K562 (cell line): Measurements from ENCODE around the gene ITSN1. TPM values are rescaled to one million over a fixed set of nuclear protein-coding genes. Genes with fewer than 3 reads are reported as not detected.

Experiments used
- CTBP1 ChIP-seq: fragments of 450-650 bp; IDR thresholded peaks from 2 replicates; pipeline ENCODE4 v1.6.1; 2016; ENCODE audit warnings: borderline replicate concordance
- DPF2 ChIP-seq: fragments of 450-650 bp; IDR thresholded peaks from 2 replicates; pipeline ENCODE4 v1.6.1; 2016
- E2F3 ChIP-seq: fragments of 250-450 bp; sonication (Bioruptor Pico); IDR thresholded peaks from 2 replicates; pipeline ENCODE4 v1.4.0; 2020; ENCODE audit warnings: mild to moderate bottlenecking
- HMGN3 ChIP-seq: IDR thresholded peaks from 2 replicates; pipeline ENCODE4 v1.6.1; 2011; ENCODE audit warnings: borderline replicate concordance, low read depth, mild to moderate bottlenecking, mixed read lengths, low read length; ENCODE audit not compliant: insufficient read length; ENCODE audit errors: extremely low read depth
- NRF1 ChIP-seq, 2 experiments: fragments of 450-650 bp; IDR thresholded peaks in 1 of 2; conservative IDR thresholded peaks in 1 of 2; 2 replicates each; pipeline ENCODE4 v1.6.1; 2014; ENCODE audit warnings: mild to moderate bottlenecking in 2 of 2
- PML ChIP-seq: IDR thresholded peaks from 2 replicates; pipeline ENCODE4 v1.6.1; 2012; ENCODE audit warnings: low read length, inconsistent platforms
- RBM25 ChIP-seq: fragments of 200-400 bp; formaldehyde crosslinking; IDR thresholded peaks from 2 replicates; pipeline ENCODE4 v1.6.1; 2018; ENCODE audit warnings: low read length, low read depth, moderate library complexity; ENCODE audit not compliant: severe bottlenecking
- SIN3A ChIP-seq, 2 experiments: fragments of 150-350 bp in 1 of 2; IDR thresholded peaks; 2 replicates each; pipeline ENCODE4 v1.6.1; 2011 to 2016; ENCODE audit warnings: borderline replicate concordance in 2 of 2, low read depth in 2 of 2, low read length in 2 of 2, mild to moderate bottlenecking in 2 of 2, moderate library complexity in 2 of 2; ENCODE audit not compliant: control insufficient read depth in 1 of 2
- ZBTB7A ChIP-seq: IDR thresholded peaks from 2 replicates; pipeline ENCODE4 v1.6.1; 2011; ENCODE audit warnings: low read depth, mild to moderate bottlenecking, low read length, moderate library complexity, borderline replicate concordance; ENCODE audit not compliant: control insufficient read depth
- ZFP36 ChIP-seq: fragments of 150-350 bp; IDR thresholded peaks from 2 replicates; pipeline ENCODE4 v1.6.1; 2018; ENCODE audit warnings: low read length, low read depth; ENCODE audit not compliant: partially characterized antibody
- ZNF324 ChIP-seq: fragments of 250-450 bp; sonication (Bioruptor Pico); IDR thresholded peaks from 2 replicates; pipeline ENCODE4 v1.4.0; 2020; ENCODE audit warnings: mild to moderate bottlenecking
- polyA plus RNA-seq, 8 experiments: library from polyadenylated mRNA; depleted of rRNA in 4 of 8; stranded (reverse) in 5 of 8; unstranded in 3 of 8; fragments of >200 nt; fragmentation: Nextera tagmentation in 2 of 8; fragmentation: Illumina TruSeq in 1 of 8; extraction: Ambion mirVana in 2 of 8; extraction: Trizol in 1 of 8; gene quantifications; 2 replicates each; pipeline versions ENCODE4 v1.2.1 to v1.2.3, GENCODE V29; 2011 to 2014; ENCODE audit warnings: inconsistent platforms in 1 of 8, missing spikeins in 1 of 8
- total RNA-seq, 7 experiments: library from RNA; depleted of rRNA in 6 of 7; stranded (reverse); fragments of >200 nt in 6 of 7; fragmentation: Illumina TruSeq in 2 of 7; extraction: Trizol in 2 of 7; gene quantifications; 2 replicates each; pipeline versions ENCODE4 v1.2.1 to v1.2.3, GENCODE V29; 2011 to 2021; ENCODE audit warnings: low replicate concordance in 1 of 7
- TF ChIP-seq, protein P1 (sequence below): fragments of 450-650 bp; IDR thresholded peaks from 2 replicates; pipeline ENCODE4 v1.6.1; 2017; ENCODE audit warnings: antibody characterized with exemption
- TF ChIP-seq, protein P2 (sequence below): fragments of 250-450 bp; sonication (Bioruptor Pico); IDR thresholded peaks from 2 replicates; pipeline ENCODE4 v1.4.0; 2020; ENCODE audit warnings: mild to moderate bottlenecking, moderate library complexity
- TF ChIP-seq, protein P3 (sequence below): fragments of 450-650 bp; formaldehyde crosslinking; IDR thresholded peaks from 2 replicates; pipeline ENCODE4 v1.4.0; 2020; ENCODE audit warnings: mild to moderate bottlenecking, mixed read lengths
- TF ChIP-seq, protein P4 (sequence below): sonication (generic); formaldehyde crosslinking; IDR thresholded peaks from 2 replicates; pipeline ENCODE4 v1.8.0; 2022; ENCODE audit warnings: missing genetic modification reagents, mild to moderate bottlenecking, borderline replicate concordance
- TF ChIP-seq, protein P5 (sequence below): sonication (generic); formaldehyde crosslinking; IDR thresholded peaks from 2 replicates; pipeline ENCODE4 v1.8.0; 2022; ENCODE audit warnings: mild to moderate bottlenecking, missing genetic modification reagents, borderline replicate concordance

ITSN1 gene
- total and polyA plus RNA-seq, 9 of the 15 experiments (the other 6 are each of a cell fraction or from before 2014, with no cell fraction given) = 1.1 to 12.6 (median 4.8) TPM

DNA sequence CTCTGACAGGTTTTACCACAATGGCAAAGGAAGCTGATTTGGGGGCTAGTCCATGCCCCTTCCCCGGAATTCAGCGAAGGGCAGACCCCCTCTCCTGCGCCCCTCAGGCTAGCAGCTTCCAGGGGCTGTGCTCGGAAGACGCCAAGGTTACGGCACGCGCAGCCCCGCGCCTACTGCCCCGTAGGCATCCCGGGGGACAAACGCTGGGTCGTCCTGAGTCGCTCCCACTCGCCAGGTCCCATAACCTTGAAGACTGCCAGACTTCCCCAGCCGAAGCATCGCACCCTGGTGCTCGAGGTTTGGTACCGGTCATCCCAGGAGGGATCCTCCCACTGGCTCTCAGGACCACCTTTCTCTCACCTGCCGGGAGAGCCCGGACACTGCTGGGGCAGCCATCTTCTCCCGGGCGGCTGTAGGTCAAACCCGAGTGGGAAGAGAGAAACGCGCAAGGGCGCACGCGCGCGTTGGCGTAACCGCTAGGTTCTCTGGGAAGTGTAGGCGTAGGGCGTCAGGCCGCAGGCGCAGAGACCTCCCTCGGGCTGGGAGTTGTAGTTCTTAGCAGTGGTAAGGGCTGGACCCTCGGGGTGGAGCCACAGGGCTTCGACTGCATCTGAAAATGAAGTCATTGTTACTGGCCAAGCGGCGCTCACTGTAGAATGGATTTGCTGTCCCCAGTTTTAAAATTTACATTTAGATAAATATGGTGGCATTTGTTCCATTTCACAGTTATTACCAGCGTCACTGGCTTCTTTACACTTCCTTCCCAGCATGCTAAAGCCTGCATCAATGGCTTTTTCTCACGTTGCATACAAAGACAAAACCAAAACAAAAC is 273.3 kb downstream of the ITSN1 start, which contains the start of gene ATP5PO (continued):
- TF ChIP-seq, protein P1, sequence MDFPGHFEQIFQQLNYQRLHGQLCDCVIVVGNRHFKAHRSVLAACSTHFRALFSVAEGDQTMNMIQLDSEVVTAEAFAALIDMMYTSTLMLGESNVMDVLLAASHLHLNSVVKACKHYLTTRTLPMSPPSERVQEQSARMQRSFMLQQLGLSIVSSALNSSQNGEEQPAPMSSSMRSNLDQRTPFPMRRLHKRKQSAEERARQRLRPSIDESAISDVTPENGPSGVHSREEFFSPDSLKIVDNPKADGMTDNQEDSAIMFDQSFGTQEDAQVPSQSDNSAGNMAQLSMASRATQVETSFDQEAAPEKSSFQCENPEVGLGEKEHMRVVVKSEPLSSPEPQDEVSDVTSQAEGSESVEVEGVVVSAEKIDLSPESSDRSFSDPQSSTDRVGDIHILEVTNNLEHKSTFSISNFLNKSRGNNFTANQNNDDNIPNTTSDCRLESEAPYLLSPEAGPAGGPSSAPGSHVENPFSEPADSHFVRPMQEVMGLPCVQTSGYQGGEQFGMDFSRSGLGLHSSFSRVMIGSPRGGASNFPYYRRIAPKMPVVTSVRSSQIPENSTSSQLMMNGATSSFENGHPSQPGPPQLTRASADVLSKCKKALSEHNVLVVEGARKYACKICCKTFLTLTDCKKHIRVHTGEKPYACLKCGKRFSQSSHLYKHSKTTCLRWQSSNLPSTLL = no peak
- TF ChIP-seq DPF2 (peak; percentile 27; the same call in 1 of the 2 replicates), HMGN3 (peak; percentile 50), PML (peak; percentile 94), ZBTB7A (peak; percentile 29), CTBP1 (peak; percentile 81), ZFP36 (no peak), SIN3A (IDR thresholded peaks at IDR 0.05; ENCODE audit: borderline replicate concordance in 2 of 2, control insufficient read depth in 1 of 2, low read depth in 2 of 2, low read length in 2 of 2) (0 out of 4 replicates have a peak, but pooled peaks of 1 of the 2 experiments have one; percentile 69), E2F3 (CRISPR knock-in tag) (no peak), ZNF324 (CRISPR knock-in tag) (0 out of 2 replicates have a peak, but pooled peaks have one; percentile 7), NRF1 (conservative IDR thresholded peaks at IDR 0.05 in 1 of 2, IDR thresholded peaks at IDR 0.05 in 1 of 2) (peak; percentile 99 to 100), RBM25 (no peak)
- TF ChIP-seq, protein P2, sequence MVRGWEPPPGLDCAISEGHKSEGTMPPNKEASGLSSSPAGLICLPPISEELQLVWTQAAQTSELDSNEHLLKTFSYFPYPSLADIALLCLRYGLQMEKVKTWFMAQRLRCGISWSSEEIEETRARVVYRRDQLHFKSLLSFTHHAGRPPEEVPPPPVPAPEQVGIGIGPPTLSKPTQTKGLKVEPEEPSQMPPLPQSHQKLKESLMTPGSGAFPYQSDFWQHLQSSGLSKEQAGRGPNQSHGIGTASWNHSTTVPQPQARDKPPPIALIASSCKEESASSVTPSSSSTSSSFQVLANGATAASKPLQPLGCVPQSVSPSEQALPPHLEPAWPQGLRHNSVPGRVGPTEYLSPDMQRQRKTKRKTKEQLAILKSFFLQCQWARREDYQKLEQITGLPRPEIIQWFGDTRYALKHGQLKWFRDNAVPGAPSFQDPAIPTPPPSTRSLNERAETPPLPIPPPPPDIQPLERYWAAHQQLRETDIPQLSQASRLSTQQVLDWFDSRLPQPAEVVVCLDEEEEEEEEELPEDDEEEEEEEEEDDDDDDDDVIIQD (CRISPR knock-in tag) = no peak
- TF ChIP-seq, protein P3, sequence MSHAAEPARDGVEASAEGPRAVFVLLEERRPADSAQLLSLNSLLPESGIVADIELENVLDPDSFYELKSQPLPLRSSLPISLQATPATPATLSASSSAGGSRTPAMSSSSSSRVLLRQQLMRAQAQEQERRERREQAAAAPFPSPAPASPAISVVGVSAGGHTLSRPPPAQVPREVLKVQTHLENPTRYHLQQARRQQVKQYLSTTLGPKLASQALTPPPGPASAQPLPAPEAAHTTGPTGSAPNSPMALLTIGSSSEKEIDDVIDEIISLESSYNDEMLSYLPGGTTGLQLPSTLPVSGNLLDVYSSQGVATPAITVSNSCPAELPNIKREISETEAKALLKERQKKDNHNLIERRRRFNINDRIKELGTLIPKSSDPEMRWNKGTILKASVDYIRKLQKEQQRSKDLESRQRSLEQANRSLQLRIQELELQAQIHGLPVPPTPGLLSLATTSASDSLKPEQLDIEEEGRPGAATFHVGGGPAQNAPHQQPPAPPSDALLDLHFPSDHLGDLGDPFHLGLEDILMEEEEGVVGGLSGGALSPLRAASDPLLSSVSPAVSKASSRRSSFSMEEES (CRISPR knock-in tag) = no peak
- TF ChIP-seq, protein P4, sequence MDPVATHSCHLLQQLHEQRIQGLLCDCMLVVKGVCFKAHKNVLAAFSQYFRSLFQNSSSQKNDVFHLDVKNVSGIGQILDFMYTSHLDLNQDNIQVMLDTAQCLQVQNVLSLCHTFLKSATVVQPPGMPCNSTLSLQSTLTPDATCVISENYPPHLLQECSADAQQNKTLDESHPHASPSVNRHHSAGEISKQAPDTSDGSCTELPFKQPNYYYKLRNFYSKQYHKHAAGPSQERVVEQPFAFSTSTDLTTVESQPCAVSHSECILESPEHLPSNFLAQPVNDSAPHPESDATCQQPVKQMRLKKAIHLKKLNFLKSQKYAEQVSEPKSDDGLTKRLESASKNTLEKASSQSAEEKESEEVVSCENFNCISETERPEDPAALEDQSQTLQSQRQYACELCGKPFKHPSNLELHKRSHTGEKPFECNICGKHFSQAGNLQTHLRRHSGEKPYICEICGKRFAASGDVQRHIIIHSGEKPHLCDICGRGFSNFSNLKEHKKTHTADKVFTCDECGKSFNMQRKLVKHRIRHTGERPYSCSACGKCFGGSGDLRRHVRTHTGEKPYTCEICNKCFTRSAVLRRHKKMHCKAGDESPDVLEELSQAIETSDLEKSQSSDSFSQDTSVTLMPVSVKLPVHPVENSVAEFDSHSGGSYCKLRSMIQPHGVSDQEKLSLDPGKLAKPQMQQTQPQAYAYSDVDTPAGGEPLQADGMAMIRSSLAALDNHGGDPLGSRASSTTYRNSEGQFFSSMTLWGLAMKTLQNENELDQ (CRISPR knock-in tag) = 0 out of 2 replicates have a peak, but pooled peaks have one; percentile 84
- TF ChIP-seq, protein P5, sequence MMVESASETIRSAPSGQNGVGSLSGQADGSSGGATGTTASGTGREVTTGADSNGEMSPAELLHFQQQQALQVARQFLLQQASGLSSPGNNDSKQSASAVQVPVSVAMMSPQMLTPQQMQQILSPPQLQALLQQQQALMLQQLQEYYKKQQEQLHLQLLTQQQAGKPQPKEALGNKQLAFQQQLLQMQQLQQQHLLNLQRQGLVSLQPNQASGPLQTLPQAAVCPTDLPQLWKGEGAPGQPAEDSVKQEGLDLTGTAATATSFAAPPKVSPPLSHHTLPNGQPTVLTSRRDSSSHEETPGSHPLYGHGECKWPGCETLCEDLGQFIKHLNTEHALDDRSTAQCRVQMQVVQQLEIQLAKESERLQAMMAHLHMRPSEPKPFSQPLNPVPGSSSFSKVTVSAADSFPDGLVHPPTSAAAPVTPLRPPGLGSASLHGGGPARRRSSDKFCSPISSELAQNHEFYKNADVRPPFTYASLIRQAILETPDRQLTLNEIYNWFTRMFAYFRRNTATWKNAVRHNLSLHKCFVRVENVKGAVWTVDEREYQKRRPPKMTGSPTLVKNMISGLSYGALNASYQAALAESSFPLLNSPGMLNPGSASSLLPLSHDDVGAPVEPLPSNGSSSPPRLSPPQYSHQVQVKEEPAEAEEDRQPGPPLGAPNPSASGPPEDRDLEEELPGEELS (CRISPR knock-in tag) = peak; percentile 16; the same call in 1 of the 2 replicates
